PC-3 (cell line): Measurements from ENCODE around the gene ARHGEF28. TPM values are rescaled to one million over a fixed set of nuclear protein-coding genes. Genes with fewer than 3 reads are reported as not detected.

Experiments used
- ATAC-seq: fragments of 200-7000 bp; cut with Tn5 transposase; 2 replicates; pipeline ENCODE4 v1.9.1; 2020; ENCODE audit warnings: mild to moderate bottlenecking, moderate library complexity
- BruUV-seq: library from RNA; stranded (reverse); fragments of 400-500 nt; replicated peaks from 2 replicates; lab custom pipeline; 2021; lab: Mats Ljungman, UMichigan
- CTCF ChIA-PET: fragments of 300-600 bp; sonication (Branson Sonifier 250); formaldehyde crosslinking; loops from one replicate; lab custom pipeline; 2022; ENCODE audit warnings: antibody characterized with exemption; lab: Charles Lee
- POLR2A ChIA-PET: fragments of 300-600 bp; sonication (Branson Sonifier 250); formaldehyde crosslinking; loops from one replicate; lab custom pipeline; 2022; ENCODE audit warnings: antibody characterized with exemption; ENCODE audit not compliant: unreplicated experiment; lab: Charles Lee
- DNase-seq: peaks from one replicate; pipeline ENCODE4 v3.0.0-alpha.2; 2015
- H2AFZ ChIP-seq: fragments of 300-600 bp; sonication (generic); 2 replicates; pipeline ENCODE4 v1.6.0; 2016; ENCODE audit warnings: antibody characterized with exemption, low read length
- H3F3A ChIP-seq: fragments of 300-600 bp; sonication (generic); one replicate; pipeline ENCODE4 v1.6.0; 2017; ENCODE audit warnings: antibody characterized with exemption, low read length, control low read depth, mild to moderate bottlenecking; ENCODE audit not compliant: unreplicated experiment
- H3K27ac ChIP-seq: fragments of 300-600 bp; sonication (generic); 2 replicates; pipeline ENCODE4 v1.5.1; 2016; ENCODE audit warnings: mild to moderate bottlenecking, low read length
- H3K27me3 ChIP-seq: fragments of 300-600 bp; sonication (generic); 2 replicates; pipeline ENCODE4 v1.6.1; 2016; ENCODE audit warnings: low read length, mixed read lengths
- H3K36me3 ChIP-seq: fragments of 300-600 bp; sonication (generic); 2 replicates; pipeline ENCODE4 v1.6.1; 2016; ENCODE audit warnings: low read depth, mixed run types, low read length, mixed read lengths
- H3K4me1 ChIP-seq: fragments of 300-600 bp; sonication (generic); 2 replicates; pipeline ENCODE4 v1.5.1; 2016; ENCODE audit warnings: low read length; ENCODE audit not compliant: insufficient read depth
- H3K4me2 ChIP-seq: fragments of 300-600 bp; sonication (generic); 2 replicates; pipeline ENCODE4 v1.6.0; 2016; ENCODE audit warnings: low read length
- H3K4me3 ChIP-seq: fragments of 300-600 bp; sonication (generic); 2 replicates; pipeline ENCODE4 v1.5.1; 2016; ENCODE audit warnings: mild to moderate bottlenecking, low read length, mixed read lengths
- H3K79me2 ChIP-seq: fragments of 300-600 bp; sonication (generic); 2 replicates; pipeline ENCODE4 v1.6.1; 2017; ENCODE audit warnings: low read length, mixed read lengths
- H3K9ac ChIP-seq: fragments of 300-600 bp; sonication (generic); 2 replicates; pipeline ENCODE4 v1.6.0; 2016; ENCODE audit warnings: mild to moderate bottlenecking, low read length
- H3K9me2 ChIP-seq: fragments of 300-600 bp; sonication (generic); replicated peaks from 2 replicates; pipeline ENCODE4 v1.6.1; 2016; ENCODE audit warnings: mixed run types, low read length, mixed read lengths
- H3K9me3 ChIP-seq: fragments of 300-600 bp; sonication (generic); 2 replicates; pipeline ENCODE4 v1.6.1; 2016; ENCODE audit warnings: low read length, mixed read lengths
- H4K20me1 ChIP-seq: fragments of 300-600 bp; sonication (generic); 2 replicates; pipeline ENCODE4 v1.6.1; 2016; ENCODE audit warnings: low read length, mixed read lengths
- CTCF ChIP-seq: fragments of 300-600 bp; sonication (generic); conservative IDR thresholded peaks from 2 replicates; pipeline ENCODE4 v1.5.1; 2017; ENCODE audit warnings: antibody characterized with exemption, low read depth, mild to moderate bottlenecking, low read length
- EZH2 ChIP-seq: fragments of 300-600 bp; sonication (generic); IDR thresholded peaks from one replicate; pipeline ENCODE4 v1.6.1; 2017; ENCODE audit warnings: antibody characterized with exemption, mild to moderate bottlenecking, low read length; ENCODE audit not compliant: unreplicated experiment
- EZH2phosphoT487 ChIP-seq: fragments of 300-600 bp; sonication (generic); IDR thresholded peaks from 2 replicates; pipeline ENCODE4 v1.6.1; 2018; ENCODE audit warnings: mild to moderate bottlenecking, antibody characterized with exemption, low read length, borderline replicate concordance
- intact Hi-C: fragments of 100-400 bp; cut with micrococcal nuclease; formaldehyde crosslinking; loops from 2 replicates; pipeline ENCODE4 v1.9.0; 2023
- total RNA-seq: library from RNA; depleted of rRNA; stranded (reverse); fragments of >200 nt; gene quantifications from 2 replicates; pipeline ENCODE4 v1.2.3, GENCODE V29; 2014

The ARHGEF28 gene
- total RNA-seq, 1 experiment from 2014 or later: 24.2 TPM

DNA sequence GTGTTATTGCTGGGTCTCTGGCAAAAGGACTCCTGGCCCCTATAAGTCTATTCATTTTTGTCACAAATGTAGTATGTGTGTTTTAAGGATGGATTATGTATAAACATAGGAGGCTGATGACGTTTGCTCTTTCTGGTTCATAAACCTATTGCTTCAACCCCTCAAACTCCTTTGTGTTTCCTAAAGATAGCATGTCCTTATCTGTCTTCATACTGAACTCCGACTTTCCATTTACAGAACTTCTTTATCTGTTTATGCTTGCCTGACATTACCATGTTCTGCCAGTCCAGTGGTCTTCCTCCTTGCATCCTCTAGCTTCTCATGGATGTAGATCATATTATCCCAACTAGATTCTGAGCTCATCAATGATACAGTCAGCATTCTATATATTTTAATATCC lies 46.1 kb downstream of the ARHGEF28 start:
- H3F3A ChIP-seq: no peaks in the 10 kb centered on the region
- TF ChIP-seq CTCF (no peak), EZH2 (no peak), EZH2phosphoT487 (no peak)
- DNase-seq (no peak), ATAC-seq (no peak)
- H3K9me2 ChIP-seq: no peaks in the 10 kb centered on the region
- H3K27me3 ChIP-seq: no peaks in the 10 kb centered on the region
- BruUV-seq: no TSS peak
- ChIA-PET POLR2A (no interaction called here), CTCF (no interaction called here)
- intact Hi-C loops: loop anchor here (5.0 kb wide), 1 partner anchor 35 kb away; no protein-coding TSS in a partner anchor
- H3K79me2 ChIP-seq: peaks cover 43% of the 10 kb centered on the region
- H3K27ac ChIP-seq: no peak overlapping the region
- H3K4me2 ChIP-seq: no peak overlapping the region
- no peak overlapping the region for H2AFZ ChIP-seq
- peaks cover 21% of the 10 kb centered on the region for H3K4me1 ChIP-seq
- no peaks in the 10 kb centered on the region for H4K20me1 ChIP-seq
- no peaks in the 10 kb centered on the region for H3K9me3 ChIP-seq
- H3K4me3 ChIP-seq: no peak overlapping the region
- H3K36me3 ChIP-seq: no peaks in the 10 kb centered on the region
- H3K9ac ChIP-seq: no peak overlapping the region

DNA sequence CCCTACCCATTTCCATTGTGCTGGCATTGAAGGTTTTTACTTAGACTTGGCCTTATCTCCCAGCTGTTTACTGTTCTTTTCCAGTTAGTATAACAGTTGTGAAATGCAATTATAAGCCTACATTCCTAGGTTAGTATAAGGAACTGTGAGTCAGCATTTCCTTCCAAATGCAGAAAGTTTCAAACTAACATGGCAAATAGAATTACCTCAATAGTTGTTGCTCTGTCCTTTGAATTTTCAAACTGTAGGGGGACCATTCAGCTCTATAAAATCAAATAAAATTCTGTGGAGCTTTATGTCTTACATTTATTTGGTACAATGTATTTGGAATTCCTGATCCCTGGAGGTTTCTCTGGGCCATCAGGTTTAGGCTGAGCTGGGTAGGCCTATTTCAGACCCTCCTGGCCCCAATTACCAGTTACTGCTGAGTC lies 47.2 kb downstream of the ARHGEF28 start:
- H3K79me2 ChIP-seq: peaks cover 54% of the 10 kb centered on the region
- no peaks in the 10 kb centered on the region for H4K20me1 ChIP-seq
- H3F3A ChIP-seq: no peaks in the 10 kb centered on the region
- no peaks in the 10 kb centered on the region for H3K27me3 ChIP-seq
- no peak overlapping the region for H3K4me3 ChIP-seq
- H3K9me3 ChIP-seq: no peaks in the 10 kb centered on the region
- no TSS peak for BruUV-seq
- peak overlapping the region; percentile 45 for H3K9ac ChIP-seq
- ChIA-PET CTCF (no interaction called here), POLR2A (interaction anchor here (0.5 kb wide), 1 partner anchor 136 kb away, joined by 5 read pairs; no protein-coding TSS in a partner anchor)
- no peak for TF ChIP-seq EZH2
- TF ChIP-seq EZH2phosphoT487: no peak
- no peak for TF ChIP-seq CTCF
- peak overlapping the region; percentile 86 for H3K27ac ChIP-seq
- intact Hi-C loops: loop anchor here (5.0 kb wide), 1 partner anchor 36 kb away; no protein-coding TSS in a partner anchor
- no peaks in the 10 kb centered on the region for H3K36me3 ChIP-seq
- H3K4me1 ChIP-seq: peaks cover 23% of the 10 kb centered on the region
- H3K4me2 ChIP-seq: peak overlapping the region; percentile 50
- peak; percentile 66 for DNase-seq
- H2AFZ ChIP-seq: peak overlapping the region; percentile 51; the same call in 1 of the 2 replicates
- ATAC-seq: peak; percentile 73
- no peaks in the 10 kb centered on the region for H3K9me2 ChIP-seq

GRCh38 chr5:73674669-73675004 lies 48.6 kb downstream of the ARHGEF28 start:
- no peaks in the 10 kb centered on the region for H3K9me3 ChIP-seq
- intact Hi-C loops: loop anchor here (5.0 kb wide), 1 partner anchor 37 kb away; no protein-coding TSS in a partner anchor
- peaks cover 49% of the 10 kb centered on the region for H3K79me2 ChIP-seq
- no peaks in the 10 kb centered on the region for H4K20me1 ChIP-seq
- POLR2A ChIA-PET: no interaction called here
- no peak overlapping the region for H3K4me2 ChIP-seq
- no peak for TF ChIP-seq CTCF
- CTCF ChIA-PET: no interaction called here
- DNase-seq (no peak), ATAC-seq (no peak)
- H3K36me3 ChIP-seq: no peaks in the 10 kb centered on the region
- no peak overlapping the region for H3K4me3 ChIP-seq
- no TSS peak for BruUV-seq
- H3K4me1 ChIP-seq: peaks cover 27% of the 10 kb centered on the region
- no peak overlapping the region for H3K9ac ChIP-seq
- H3K9me2 ChIP-seq: no peaks in the 10 kb centered on the region
- no peak overlapping the region for H2AFZ ChIP-seq
- no peak overlapping the region for H3K27ac ChIP-seq
- H3K27me3 ChIP-seq: no peaks in the 10 kb centered on the region
- H3F3A ChIP-seq: no peaks in the 10 kb centered on the region
